AG09309 (cell line): ENCODE data around the gene FRAS1.

Experiments used
- DNase-seq: peaks from one replicate; pipeline ENCODE4 v3.0.0-alpha.2; 2010; ENCODE audit warnings: low read depth
- H3K4me3 ChIP-seq: 2 replicates; pipeline ENCODE4 v1.5.1; 2011; ENCODE audit warnings: mild to moderate bottlenecking, low read depth, low read length, moderate library complexity; ENCODE audit not compliant: control insufficient read depth
- CTCF ChIP-seq: IDR thresholded peaks from 2 replicates; pipeline ENCODE4 v1.5.1; 2011; ENCODE audit warnings: mild to moderate bottlenecking, low read depth, low read length, inconsistent platforms; ENCODE audit not compliant: insufficient read depth, control insufficient read depth; ENCODE audit errors: missing control alignments

FRAS1 gene

GRCh38 chr4:78568640-78569305 lies 511.6 kb downstream of the FRAS1 start:
- no peak for TF ChIP-seq CTCF
- H3K4me3 ChIP-seq = no peak overlapping the region
- DNase-seq = no peak

- DNase-seq = peak; percentile 55
- H3K4me3 ChIP-seq = no peak overlapping the region
- no peak for TF ChIP-seq CTCF
Observed at GRCh38 chr4:78569306-78569821, 512.2 kb downstream of the FRAS1 start.

GRCh38 chr4:78570117-78570516 lies 513.0 kb downstream of the FRAS1 start:
- H3K4me3 ChIP-seq = no peak overlapping the region
- TF ChIP-seq CTCF = no peak
- no peak for DNase-seq

- no peak overlapping the region for H3K4me3 ChIP-seq
- no peak for TF ChIP-seq CTCF
- no peak for DNase-seq
Observed at GRCh38 chr4:78571804-78572203, 514.7 kb downstream of the FRAS1 start.

- H3K4me3 ChIP-seq = no peak overlapping the region
- DNase-seq = no peak
- TF ChIP-seq CTCF = no peak
Observed at GRCh38 chr4:78578674-78579425, 521.7 kb downstream of the FRAS1 start.

- no peak for DNase-seq
- no peak overlapping the region for H3K4me3 ChIP-seq
- TF ChIP-seq CTCF = no peak
Observed at GRCh38 chr4:78581618-78582017, 524.5 kb downstream of the FRAS1 start.
